ENCODE measurements around the gene TACR1.
A peak's percentile ranks its signal among the peaks of the same experiment; 100 is the strongest.
"Not testable (repeated sequence)": the region's sequence is repeated elsewhere in the genome, so short reads cannot be mapped to it uniquely, and the experiment has no call there.

TACR1 gene, protein sequence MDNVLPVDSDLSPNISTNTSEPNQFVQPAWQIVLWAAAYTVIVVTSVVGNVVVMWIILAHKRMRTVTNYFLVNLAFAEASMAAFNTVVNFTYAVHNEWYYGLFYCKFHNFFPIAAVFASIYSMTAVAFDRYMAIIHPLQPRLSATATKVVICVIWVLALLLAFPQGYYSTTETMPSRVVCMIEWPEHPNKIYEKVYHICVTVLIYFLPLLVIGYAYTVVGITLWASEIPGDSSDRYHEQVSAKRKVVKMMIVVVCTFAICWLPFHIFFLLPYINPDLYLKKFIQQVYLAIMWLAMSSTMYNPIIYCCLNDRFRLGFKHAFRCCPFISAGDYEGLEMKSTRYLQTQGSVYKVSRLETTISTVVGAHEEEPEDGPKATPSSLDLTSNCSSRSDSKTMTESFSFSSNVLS

DNA sequence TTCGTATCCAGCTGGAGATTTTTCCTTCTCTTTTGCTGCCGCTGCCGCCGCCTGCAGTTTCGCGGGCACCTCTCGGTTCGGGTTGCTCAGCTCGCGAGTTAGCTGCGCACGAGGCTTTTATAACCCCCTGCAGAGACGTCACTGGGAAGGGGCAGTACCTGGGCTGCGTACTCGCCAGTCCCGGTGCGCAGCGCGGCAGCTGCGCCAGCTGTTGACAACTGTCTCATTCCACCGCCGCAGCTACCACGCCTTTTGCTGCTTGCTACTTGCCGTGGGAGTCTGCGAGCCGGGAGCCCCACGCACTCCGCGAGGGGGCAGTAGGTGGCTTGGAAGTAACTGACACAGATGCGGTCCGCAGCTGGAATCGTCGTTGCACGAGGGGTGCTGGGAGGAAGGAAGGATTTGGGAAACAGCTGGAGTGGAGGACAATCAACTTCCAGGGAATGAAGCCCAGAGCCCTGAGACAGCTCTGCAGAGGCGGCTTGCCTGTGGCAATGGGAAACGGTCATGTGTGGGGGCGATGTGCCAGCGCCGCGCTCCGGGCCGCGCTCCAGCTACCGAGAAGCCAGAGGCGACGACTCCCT lies at the start of gene TACR1:
Gene TACR1 (minus strand): TSS at position 93 of the 584 bp plus-strand sequence. CDS start 586 bp downstream, outside the sequence.
- Histone ChIP-seq H3K9ac (ENCODE audit: low read depth in 1 of 2, low read length in 2 of 2) (no peak within 1 kb of the TSS), H3K36me3 (ENCODE audit: control insufficient read depth in 2 of 2, insufficient read depth in 2 of 2, low read length in 2 of 2) (no peaks in the 10 kb centered on the region), H3K27me3 (ENCODE audit: control insufficient read depth in 2 of 2, insufficient read depth in 2 of 2, low read length in 2 of 2) (peaks cover 25 to 38% of the 10 kb centered on the region in 2 donors), H3K4me1 (ENCODE audit: control insufficient read depth in 2 of 2, insufficient read depth in 2 of 2, low read length in 2 of 2) (peaks cover 6 to 10% of the 10 kb centered on the region in 2 donors), H3K27ac (ENCODE audit: low read depth in 2 of 2, low read length in 2 of 2) (no peak within 1 kb of the TSS), H3K4me3 (ENCODE audit: low read length in 2 of 2) (peak within 1 kb of the TSS; percentile 44 to 58), H3K9me3 (ENCODE audit: control insufficient read depth in 2 of 2, low read length in 2 of 2) (no peaks in the 10 kb centered on the region)

DNA sequence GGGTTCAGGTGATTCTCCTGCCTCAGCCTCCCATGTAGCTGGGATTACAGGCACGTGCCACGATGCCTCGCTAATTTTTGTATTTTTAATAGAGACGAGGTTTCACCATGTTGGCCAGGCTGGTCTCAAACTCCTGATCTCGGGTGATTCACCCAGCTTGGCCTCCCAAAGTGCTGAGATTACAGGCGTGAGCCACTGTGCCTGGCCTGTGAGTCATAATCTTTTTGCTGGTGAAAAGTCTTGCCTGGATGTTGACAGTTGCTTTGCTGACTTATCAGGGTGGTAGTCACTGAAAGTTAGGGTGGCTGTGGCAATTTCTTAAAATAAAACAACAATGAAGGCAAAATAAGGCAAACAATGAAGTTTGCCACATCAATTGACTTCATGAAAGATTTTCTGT lies 49.3 kb upstream of the TACR1 start:
- not testable (repeated sequence) for H3K9me3 ChIP-seq (ENCODE audit: control insufficient read depth in 2 of 2, low read length in 2 of 2); H3K9ac ChIP-seq (ENCODE audit: low read depth in 1 of 2, low read length in 2 of 2); H3K27ac ChIP-seq (ENCODE audit: low read depth in 2 of 2, low read length in 2 of 2); H3K27me3 ChIP-seq (ENCODE audit: control insufficient read depth in 2 of 2, insufficient read depth in 2 of 2, low read length in 2 of 2); H3K4me1 ChIP-seq (ENCODE audit: control insufficient read depth in 2 of 2, insufficient read depth in 2 of 2, low read length in 2 of 2); H3K36me3 ChIP-seq (ENCODE audit: control insufficient read depth in 2 of 2, insufficient read depth in 2 of 2, low read length in 2 of 2); H3K4me3 ChIP-seq (ENCODE audit: low read length in 2 of 2)

DNA sequence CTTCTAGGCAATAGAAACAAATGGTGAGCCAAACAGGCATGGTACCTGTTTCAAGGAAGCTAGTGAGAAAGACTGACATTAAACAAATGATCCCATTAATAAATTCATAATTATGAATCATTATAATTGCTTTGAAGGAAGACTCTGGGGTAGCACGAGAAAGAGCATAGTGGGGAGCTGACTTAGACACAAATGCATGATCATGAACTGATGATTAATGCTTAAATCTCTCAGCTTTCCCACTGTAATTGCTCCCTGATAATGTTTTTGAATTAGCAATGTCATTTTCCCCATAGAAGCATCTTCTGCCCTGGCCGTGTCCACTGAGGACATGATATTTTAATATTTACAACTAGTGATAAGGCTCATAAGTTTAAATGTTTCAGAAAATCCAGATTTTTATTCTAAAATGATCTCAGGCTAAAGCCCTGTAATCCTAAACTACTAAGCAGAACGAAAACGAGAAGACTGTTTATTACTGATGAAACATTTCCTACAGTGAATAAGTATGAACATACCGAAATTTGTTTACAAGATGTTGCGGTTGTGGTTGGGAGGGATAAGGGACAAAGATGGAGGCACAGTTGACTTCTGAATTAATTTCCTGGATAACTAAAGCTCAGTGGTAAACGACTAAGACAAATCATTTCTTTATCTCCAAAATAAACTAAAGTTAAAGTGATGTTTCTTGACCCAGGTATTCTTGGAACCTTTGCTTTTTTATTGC lies 47.3 kb upstream of the TACR1 start:
- no peaks in the 10 kb centered on the region for H3K27me3 ChIP-seq (ENCODE audit: control insufficient read depth in 2 of 2, insufficient read depth in 2 of 2, low read length in 2 of 2)
- no peaks in the 10 kb centered on the region for H3K9me3 ChIP-seq (ENCODE audit: control insufficient read depth in 2 of 2, low read length in 2 of 2)
- H3K9ac ChIP-seq (ENCODE audit: low read depth in 1 of 2, low read length in 2 of 2), result no peak overlapping the region

DNA sequence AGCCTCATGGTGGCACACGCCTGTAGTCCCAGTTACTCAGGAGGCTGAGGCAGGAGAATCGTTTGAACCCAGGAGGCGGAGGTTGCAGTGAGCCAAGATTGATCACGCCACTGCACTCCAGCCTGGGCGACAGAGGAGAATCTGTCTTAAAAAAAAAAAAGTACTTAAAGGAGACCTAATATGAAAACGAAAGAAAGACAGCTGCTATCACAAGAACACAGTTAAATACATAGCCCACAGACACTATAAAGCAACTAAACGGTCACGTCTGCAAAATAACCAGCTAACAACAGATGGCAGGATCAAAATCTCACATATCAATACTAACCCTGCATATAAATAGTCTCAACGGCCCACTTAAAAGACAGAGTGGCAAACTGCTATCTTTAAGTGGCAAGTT lies 43.9 kb upstream of the TACR1 start:
- Histone ChIP-seq H3K27me3 (ENCODE audit: control insufficient read depth in 2 of 2, insufficient read depth in 2 of 2, low read length in 2 of 2) (no peaks in the 10 kb centered on the region), H3K27ac (ENCODE audit: low read depth in 2 of 2, low read length in 2 of 2) (no peak overlapping the region), H3K36me3 (ENCODE audit: control insufficient read depth in 2 of 2, insufficient read depth in 2 of 2, low read length in 2 of 2) (no peaks in the 10 kb centered on the region), H3K9ac (ENCODE audit: low read depth in 1 of 2, low read length in 2 of 2) (no peak overlapping the region), H3K9me3 (ENCODE audit: control insufficient read depth in 2 of 2, low read length in 2 of 2) (no peaks in the 10 kb centered on the region), H3K4me1 (ENCODE audit: control insufficient read depth in 2 of 2, insufficient read depth in 2 of 2, low read length in 2 of 2) (peaks cover 0 to 3% of the 10 kb centered on the region in 2 donors), H3K4me3 (ENCODE audit: low read length in 2 of 2) (no peak overlapping the region)

More for the DNA sequence above, 47.3 kb upstream of the TACR1 start:
- Histone ChIP-seq H3K4me3 (ENCODE audit: low read length in 2 of 2) (no peak overlapping the region), H3K27ac (ENCODE audit: low read depth in 2 of 2, low read length in 2 of 2) (no peak overlapping the region), H3K36me3 (ENCODE audit: control insufficient read depth in 2 of 2, insufficient read depth in 2 of 2, low read length in 2 of 2) (no peaks in the 10 kb centered on the region), H3K4me1 (ENCODE audit: control insufficient read depth in 2 of 2, insufficient read depth in 2 of 2, low read length in 2 of 2) (no peaks in the 10 kb centered on the region)

DNA sequence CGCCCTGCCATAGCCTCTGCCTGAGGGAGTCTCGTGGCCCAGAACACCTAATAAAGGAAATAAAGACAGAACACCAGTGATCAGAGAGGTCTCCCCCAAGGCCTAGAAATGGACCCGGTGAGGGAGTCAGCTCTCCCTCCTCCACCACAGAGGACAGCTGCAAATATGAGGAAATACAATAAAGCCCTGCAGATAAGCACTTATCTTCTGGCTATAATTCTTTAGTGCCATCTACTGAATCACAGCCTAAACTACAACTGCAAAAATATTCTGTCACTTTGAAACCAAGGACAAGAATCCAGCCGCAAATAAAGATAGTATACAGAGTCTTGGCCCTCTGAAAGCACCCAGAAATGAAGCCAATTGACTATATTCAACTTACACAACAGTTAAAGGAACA lies 42.4 kb upstream of the TACR1 start:
- Histone ChIP-seq H3K4me1 (ENCODE audit: control insufficient read depth in 2 of 2, insufficient read depth in 2 of 2, low read length in 2 of 2) (peaks cover 0 to 3% of the 10 kb centered on the region in 2 donors), H3K36me3 (ENCODE audit: control insufficient read depth in 2 of 2, insufficient read depth in 2 of 2, low read length in 2 of 2) (no peaks in the 10 kb centered on the region), H3K4me3 (ENCODE audit: low read length in 2 of 2) (no peak overlapping the region), H3K9ac (ENCODE audit: low read depth in 1 of 2, low read length in 2 of 2) (no peak overlapping the region), H3K9me3 (ENCODE audit: control insufficient read depth in 2 of 2, low read length in 2 of 2) (no peaks in the 10 kb centered on the region), H3K27ac (ENCODE audit: low read depth in 2 of 2, low read length in 2 of 2) (no peak overlapping the region), H3K27me3 (ENCODE audit: control insufficient read depth in 2 of 2, insufficient read depth in 2 of 2, low read length in 2 of 2) (no peaks in the 10 kb centered on the region)

DNA sequence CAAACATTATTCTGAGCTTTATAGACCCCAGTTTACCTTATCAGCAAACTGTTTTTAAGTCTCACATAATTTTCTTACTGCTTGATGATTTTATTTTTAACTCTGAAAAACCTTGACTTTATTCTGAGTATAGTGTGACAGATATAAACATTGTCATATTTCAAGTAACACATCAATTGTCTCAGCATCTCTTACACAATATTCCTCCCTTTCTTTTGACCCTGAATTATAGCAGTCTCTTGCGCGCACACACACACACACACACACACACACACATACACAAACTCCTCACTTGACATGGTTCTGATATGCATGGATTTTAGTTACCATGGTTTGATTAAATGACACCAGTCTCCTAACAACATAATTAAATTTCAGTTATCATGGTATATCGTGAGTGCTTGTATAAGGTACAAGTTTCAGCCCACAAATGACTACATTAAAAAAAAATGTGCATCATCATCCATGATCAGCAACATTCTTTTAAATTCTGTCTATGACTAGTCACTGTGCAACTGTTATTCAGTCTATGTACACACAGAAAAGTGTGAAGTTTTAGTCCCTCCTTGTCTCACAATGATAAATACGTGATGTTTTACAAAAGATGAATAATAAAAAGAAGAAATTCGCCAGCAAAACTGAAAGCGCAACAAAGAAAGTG lies 39.5 kb upstream of the TACR1 start:
- no peaks in the 10 kb centered on the region for H3K36me3 ChIP-seq (ENCODE audit: control insufficient read depth in 2 of 2, insufficient read depth in 2 of 2, low read length in 2 of 2)
- H3K9ac ChIP-seq (ENCODE audit: low read depth in 1 of 2, low read length in 2 of 2), result no peak overlapping the region
- no peaks in the 10 kb centered on the region for H3K27me3 ChIP-seq (ENCODE audit: control insufficient read depth in 2 of 2, insufficient read depth in 2 of 2, low read length in 2 of 2)
- no peak overlapping the region for H3K27ac ChIP-seq (ENCODE audit: low read depth in 2 of 2, low read length in 2 of 2)
- H3K4me1 ChIP-seq (ENCODE audit: control insufficient read depth in 2 of 2, insufficient read depth in 2 of 2, low read length in 2 of 2), result peaks cover 0 to 3% of the 10 kb centered on the region in 2 donors
- H3K9me3 ChIP-seq (ENCODE audit: control insufficient read depth in 2 of 2, low read length in 2 of 2), result no peaks in the 10 kb centered on the region
- H3K4me3 ChIP-seq (ENCODE audit: low read length in 2 of 2), result no peak overlapping the region

DNA sequence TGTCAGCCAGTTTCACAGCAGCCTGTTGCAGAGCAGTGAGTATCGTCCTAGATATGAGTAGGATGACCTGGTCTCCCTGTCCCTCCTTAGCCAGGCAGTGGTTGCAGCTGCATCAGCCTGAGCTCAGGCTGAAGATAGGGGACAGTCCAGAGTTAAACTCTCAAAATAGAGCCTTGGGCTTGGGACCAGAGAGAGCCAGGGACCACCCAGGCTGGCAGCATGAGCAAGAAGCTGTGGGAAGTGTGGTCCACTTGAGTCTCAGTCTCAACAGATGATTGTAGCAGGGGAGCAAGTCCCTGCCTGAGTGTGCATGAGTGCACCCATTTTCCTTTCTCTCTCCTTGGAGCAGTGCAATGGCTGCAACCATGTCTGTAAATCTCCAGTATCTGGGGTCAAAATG lies 38.0 kb upstream of the TACR1 start:
- Histone ChIP-seq H3K27me3 (ENCODE audit: control insufficient read depth in 2 of 2, insufficient read depth in 2 of 2, low read length in 2 of 2) (no peaks in the 10 kb centered on the region), H3K36me3 (ENCODE audit: control insufficient read depth in 2 of 2, insufficient read depth in 2 of 2, low read length in 2 of 2) (no peaks in the 10 kb centered on the region), H3K9me3 (ENCODE audit: control insufficient read depth in 2 of 2, low read length in 2 of 2) (no peaks in the 10 kb centered on the region), H3K27ac (ENCODE audit: low read depth in 2 of 2, low read length in 2 of 2) (no peak overlapping the region), H3K9ac (ENCODE audit: low read depth in 1 of 2, low read length in 2 of 2) (no peak overlapping the region), H3K4me1 (ENCODE audit: control insufficient read depth in 2 of 2, insufficient read depth in 2 of 2, low read length in 2 of 2) (peaks cover 0 to 3% of the 10 kb centered on the region in 2 donors), H3K4me3 (ENCODE audit: low read length in 2 of 2) (no peak overlapping the region)

DNA sequence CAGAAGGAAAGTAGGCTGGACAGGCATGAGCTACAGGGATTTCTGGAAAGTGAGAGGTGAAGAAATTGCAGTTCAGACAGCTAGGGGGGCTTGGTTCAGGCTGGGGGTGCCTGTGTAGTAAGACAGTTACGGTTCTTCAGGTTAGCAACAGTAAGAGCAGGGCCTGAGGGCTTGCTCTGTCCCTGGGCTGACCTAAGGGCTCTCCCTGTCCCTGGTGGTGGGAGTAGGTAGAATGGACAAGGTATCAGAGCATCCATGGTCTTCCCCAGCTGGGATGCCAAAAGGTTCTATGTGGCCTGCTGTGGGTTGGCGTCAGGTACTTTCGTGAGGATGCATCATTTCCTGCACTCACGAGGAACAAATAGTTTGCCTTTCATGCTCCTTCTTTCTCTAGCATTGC lies 34.6 kb upstream of the TACR1 start:
- no peaks in the 10 kb centered on the region for H3K4me1 ChIP-seq (ENCODE audit: control insufficient read depth in 2 of 2, insufficient read depth in 2 of 2, low read length in 2 of 2)
- H3K27ac ChIP-seq (ENCODE audit: low read depth in 2 of 2, low read length in 2 of 2), result no peak overlapping the region
- no peaks in the 10 kb centered on the region for H3K36me3 ChIP-seq (ENCODE audit: control insufficient read depth in 2 of 2, insufficient read depth in 2 of 2, low read length in 2 of 2)
- no peak overlapping the region for H3K4me3 ChIP-seq (ENCODE audit: low read length in 2 of 2)
- no peaks in the 10 kb centered on the region for H3K9me3 ChIP-seq (ENCODE audit: control insufficient read depth in 2 of 2, low read length in 2 of 2)
- H3K27me3 ChIP-seq (ENCODE audit: control insufficient read depth in 2 of 2, insufficient read depth in 2 of 2, low read length in 2 of 2), result no peaks in the 10 kb centered on the region
- no peak overlapping the region for H3K9ac ChIP-seq (ENCODE audit: low read depth in 1 of 2, low read length in 2 of 2)

DNA sequence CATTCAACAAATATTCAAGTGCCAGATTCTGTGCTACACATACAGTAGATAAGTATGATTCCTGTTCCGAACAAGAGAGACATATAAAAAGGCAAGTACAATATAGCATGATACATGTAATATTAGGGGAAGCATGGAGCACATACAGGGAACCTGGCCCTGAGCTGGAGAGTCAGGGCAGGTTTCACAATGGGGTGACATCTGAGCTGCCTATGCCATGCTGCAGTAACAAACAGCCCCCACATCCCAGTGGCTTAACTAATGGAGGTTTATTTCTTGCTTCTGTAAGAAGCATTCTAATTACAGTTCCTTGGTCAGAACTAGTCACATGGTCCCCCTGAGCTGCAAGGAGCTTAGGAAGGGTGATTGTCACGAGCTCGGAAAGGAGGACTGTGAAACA lies 27.3 kb upstream of the TACR1 start:
- no peak overlapping the region for H3K27ac ChIP-seq (ENCODE audit: low read depth in 2 of 2, low read length in 2 of 2)

DNA sequence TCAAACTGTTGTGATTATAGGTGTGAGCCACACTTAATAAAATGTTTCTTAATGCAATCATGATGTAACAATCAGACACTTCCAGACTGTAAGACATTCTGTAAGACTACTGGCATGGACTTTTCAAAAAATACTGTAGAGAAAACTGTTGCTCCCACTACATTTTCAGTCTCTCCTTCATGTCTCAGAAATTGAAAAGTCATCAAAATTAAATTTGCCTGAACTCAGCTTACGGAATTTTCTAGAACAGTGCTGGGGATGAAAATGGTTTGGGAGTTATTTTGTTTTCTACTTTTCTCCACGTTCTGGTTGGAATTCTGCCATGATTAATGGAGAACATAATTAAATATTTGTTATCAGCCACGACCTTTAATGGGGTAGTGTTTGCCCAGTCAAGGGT lies 26.8 kb upstream of the TACR1 start:
- Histone ChIP-seq H3K4me1 (ENCODE audit: control insufficient read depth in 2 of 2, insufficient read depth in 2 of 2, low read length in 2 of 2) (no peaks in the 10 kb centered on the region), H3K9me3 (ENCODE audit: control insufficient read depth in 2 of 2, low read length in 2 of 2) (no peaks in the 10 kb centered on the region), H3K9ac (ENCODE audit: low read depth in 1 of 2, low read length in 2 of 2) (no peak overlapping the region), H3K27me3 (ENCODE audit: control insufficient read depth in 2 of 2, insufficient read depth in 2 of 2, low read length in 2 of 2) (no peaks in the 10 kb centered on the region), H3K36me3 (ENCODE audit: control insufficient read depth in 2 of 2, insufficient read depth in 2 of 2, low read length in 2 of 2) (no peaks in the 10 kb centered on the region), H3K27ac (ENCODE audit: low read depth in 2 of 2, low read length in 2 of 2) (no peak overlapping the region), H3K4me3 (ENCODE audit: low read length in 2 of 2) (no peak overlapping the region)

More for the DNA sequence above, 27.3 kb upstream of the TACR1 start:
- Histone ChIP-seq H3K9me3 (ENCODE audit: control insufficient read depth in 2 of 2, low read length in 2 of 2) (no peaks in the 10 kb centered on the region), H3K4me3 (ENCODE audit: low read length in 2 of 2) (no peak overlapping the region), H3K9ac (ENCODE audit: low read depth in 1 of 2, low read length in 2 of 2) (no peak overlapping the region), H3K36me3 (ENCODE audit: control insufficient read depth in 2 of 2, insufficient read depth in 2 of 2, low read length in 2 of 2) (no peaks in the 10 kb centered on the region), H3K4me1 (ENCODE audit: control insufficient read depth in 2 of 2, insufficient read depth in 2 of 2, low read length in 2 of 2) (no peaks in the 10 kb centered on the region), H3K27me3 (ENCODE audit: control insufficient read depth in 2 of 2, insufficient read depth in 2 of 2, low read length in 2 of 2) (no peaks in the 10 kb centered on the region)
